SK-N-SH (cell line): ENCODE data around the gene MLST8. TPM values are rescaled to one million over a fixed set of nuclear protein-coding genes. Genes with fewer than 3 reads are reported as not detected.

Experiments
- CTCF ChIA-PET: fragments of 300-600, 350-600 bp; formaldehyde crosslinking; extraction: SDS; loops from one replicate; lab custom pipeline; 2021; lab: Yijun Ruan, JAX
- POLR2A ChIA-PET: fragments of 350-600 bp; sonication (Branson Sonifier 250); formaldehyde crosslinking; extraction: SDS; loops from one replicate; lab custom pipeline; 2020; ENCODE audit warnings: antibody characterized with exemption, inconsistent platforms; lab: Yijun Ruan, JAX
- DNase-seq: peaks from one replicate; pipeline ENCODE4 v3.0.0; 2012
- H2AFZ ChIP-seq: fragments of 200-600 bp; sonication (generic); 2 replicates; pipeline ENCODE4 v1.8.1; 2016; ENCODE audit warnings: antibody characterized with exemption, mild to moderate bottlenecking, low read depth
- H3F3A ChIP-seq: fragments of 200-600 bp; sonication (generic); replicated peaks from 2 replicates; pipeline ENCODE3; 2016; ENCODE audit warnings: antibody characterized with exemption, mild to moderate bottlenecking; ENCODE audit not compliant: insufficient read depth
- H3K27ac ChIP-seq, 2 experiments: fragments of 200-500 bp in 1 of 2; fragments of 200-600 bp in 1 of 2; sonication (Bioruptor generic) in 1 of 2; sonication (generic), shearing (Covaris generic) in 1 of 2; 2 replicates each; pipeline versions ENCODE4 v1.5.1 to v1.6.1; 2014 to 2016; ENCODE audit warnings: low read depth in 2 of 2, inconsistent platforms in 1 of 2, low read length in 1 of 2, mild to moderate bottlenecking in 1 of 2, mixed read lengths in 1 of 2
- H3K27me3 ChIP-seq: fragments of 200-600 bp; sonication (generic), shearing (Covaris generic); 2 replicates; pipeline ENCODE4 v1.6.1; 2016; ENCODE audit warnings: mixed run types; ENCODE audit not compliant: insufficient read depth
- H3K36me3 ChIP-seq, 2 experiments: fragments of 200-500 bp in 1 of 2; fragments of 200-600 bp in 1 of 2; sonication (Bioruptor generic) in 1 of 2; sonication (generic) in 1 of 2; replicated peaks in 1 of 2; 2 replicates each; pipeline versions ENCODE3 to v1.5.1; 2014 to 2016; ENCODE audit warnings: low read length in 1 of 2, mild to moderate bottlenecking in 1 of 2; ENCODE audit not compliant: insufficient read depth in 2 of 2, control insufficient read depth in 1 of 2
- H3K4me1 ChIP-seq, 2 experiments: fragments of 200-500 bp in 1 of 2; fragments of 200-600 bp in 1 of 2; sonication (Bioruptor generic) in 1 of 2; sonication (generic), shearing (Covaris generic) in 1 of 2; 2 replicates each; pipeline versions ENCODE4 v1.5.1 to v1.6.1; 2014 to 2016; ENCODE audit warnings: low read depth in 1 of 2, low read length in 1 of 2, mixed run types in 1 of 2; ENCODE audit not compliant: insufficient read depth in 2 of 2, control insufficient read depth in 1 of 2
- H3K4me2 ChIP-seq: fragments of 200-600 bp; sonication (generic), shearing (Covaris generic); 2 replicates; pipeline ENCODE4 v1.6.1; 2017; ENCODE audit warnings: mixed run types
- H3K4me3 ChIP-seq, 2 experiments: fragments of 200-500 bp in 1 of 2; fragments of 200-600 bp in 1 of 2; sonication (Bioruptor generic) in 1 of 2; sonication (generic), shearing (Covaris generic) in 1 of 2; 2 replicates each; pipeline versions ENCODE4 v1.5.1 to v1.8.1; 2014 to 2016; ENCODE audit warnings: low read depth in 2 of 2, inconsistent platforms in 1 of 2, low read length in 1 of 2, mild to moderate bottlenecking in 1 of 2, mixed read lengths in 1 of 2, moderate library complexity in 1 of 2
- H3K79me2 ChIP-seq: fragments of 200-600 bp; sonication (generic); 2 replicates; pipeline ENCODE4 v1.8.1; 2017; ENCODE audit warnings: mild to moderate bottlenecking; ENCODE audit not compliant: insufficient read depth
- H3K9ac ChIP-seq: fragments of 200-600 bp; sonication (generic); 2 replicates; pipeline ENCODE4 v1.6.1; 2017; ENCODE audit warnings: mixed run types
- H3K9me2 ChIP-seq: fragments of 200-600 bp; sonication (generic); 2 replicates; pipeline ENCODE4 v1.6.1; 2017; ENCODE audit warnings: mixed run types
- H3K9me3 ChIP-seq: fragments of 200-600 bp; sonication (generic); 2 replicates; pipeline ENCODE4 v1.6.1; 2017; ENCODE audit warnings: mixed run types, mild to moderate bottlenecking, moderate library complexity
- H4K20me1 ChIP-seq: fragments of 200-600 bp; sonication (generic); 2 replicates; pipeline ENCODE4 v1.6.1; 2017; ENCODE audit warnings: mild to moderate bottlenecking, mixed run types; ENCODE audit not compliant: insufficient read depth
- CHD2 ChIP-seq: fragments of 150-350 bp; IDR thresholded peaks from 2 replicates; pipeline ENCODE4 v1.6.1; 2018; ENCODE audit warnings: low read length; ENCODE audit not compliant: partially characterized antibody
- ELF1 ChIP-seq: IDR thresholded peaks from 2 replicates; pipeline ENCODE4 v1.4.0; 2012
- FOSL2 ChIP-seq: IDR thresholded peaks from 2 replicates; pipeline ENCODE4 v1.4.0; 2012; ENCODE audit warnings: low read depth, mild to moderate bottlenecking, moderate library complexity, borderline replicate concordance
- FOXJ3 ChIP-seq: sonication (generic); formaldehyde crosslinking; IDR thresholded peaks from 2 replicates; pipeline ENCODE4 v1.5.1; 2020; ENCODE audit warnings: mild to moderate bottlenecking, missing genetic modification reagents
- FOXM1 ChIP-seq: IDR thresholded peaks from 2 replicates; pipeline ENCODE4 v1.4.0; 2012; ENCODE audit warnings: low read depth, mild to moderate bottlenecking
- GABPA ChIP-seq: IDR thresholded peaks from 2 replicates; pipeline ENCODE4 v1.4.0; 2012; ENCODE audit warnings: low read depth, mild to moderate bottlenecking
- MEF2A ChIP-seq: IDR thresholded peaks from 2 replicates; pipeline ENCODE4 v1.4.0; 2012; ENCODE audit warnings: low read depth, borderline replicate concordance
- NFIC ChIP-seq: IDR thresholded peaks from 2 replicates; pipeline ENCODE4 v1.4.0; 2012; ENCODE audit warnings: borderline replicate concordance
- NRF1 ChIP-seq: IDR thresholded peaks from 2 replicates; pipeline ENCODE4 v1.6.1; 2012; ENCODE audit warnings: low read depth, mild to moderate bottlenecking, low read length
- RAD21 ChIP-seq: IDR thresholded peaks from 2 replicates; pipeline ENCODE4 v1.6.1; 2012; ENCODE audit warnings: mild to moderate bottlenecking, low read length
- RCOR1 ChIP-seq: fragments of 150-350 bp; IDR thresholded peaks from 2 replicates; pipeline ENCODE4 v1.6.1; 2017; ENCODE audit warnings: antibody characterized with exemption, low read length
- RFX5 ChIP-seq: IDR thresholded peaks from 2 replicates; pipeline ENCODE4 v1.6.1; 2012; ENCODE audit warnings: mild to moderate bottlenecking, improper control_type of control experiment, low read length
- RXRA ChIP-seq: IDR thresholded peaks from 2 replicates; pipeline ENCODE4 v1.4.0; 2012; ENCODE audit warnings: low read depth, mild to moderate bottlenecking, borderline replicate concordance
- SIN3A ChIP-seq: IDR thresholded peaks from 2 replicates; pipeline ENCODE4 v1.6.1; 2012; ENCODE audit warnings: low read depth, mild to moderate bottlenecking, low read length, moderate library complexity, borderline replicate concordance
- TEAD4 ChIP-seq: IDR thresholded peaks from 2 replicates; pipeline ENCODE4 v1.4.0; 2012; ENCODE audit warnings: mild to moderate bottlenecking, borderline replicate concordance; ENCODE audit not compliant: insufficient read depth
- USF1 ChIP-seq: IDR thresholded peaks from 2 replicates; pipeline ENCODE4 v1.4.0; 2012; ENCODE audit warnings: low read depth, borderline replicate concordance
- ZBTB33 ChIP-seq: IDR thresholded peaks from 2 replicates; pipeline ENCODE4 v1.4.0; 2012; ENCODE audit warnings: low read depth, borderline replicate concordance
- WGBS: methylation state at CpG from one replicate; pipeline ENCODE4 v1.1.6; 2017; ENCODE audit warnings: low lambda C conversion rate; 5-methylcytosine and 5-hydroxymethylcytosine counted together
- polyA plus RNA-seq, 3 experiments: library from polyadenylated mRNA; depleted of rRNA; stranded (reverse); fragments of >200 nt; gene quantifications; 2 replicates each; pipeline ENCODE4 v1.2.3, GENCODE V29; 2012
- TF ChIP-seq, protein P1 (sequence below): fragments of 200-600 bp; sonication (generic); IDR thresholded peaks from 2 replicates; pipeline ENCODE4 v1.6.1; 2017; ENCODE audit warnings: antibody characterized with exemption, mild to moderate bottlenecking, moderate library complexity

The MLST8 gene
- polyA plus RNA-seq, 1 of the 3 experiments (the other 2 are of a cell fraction) = 85.4 TPM

DNA sequence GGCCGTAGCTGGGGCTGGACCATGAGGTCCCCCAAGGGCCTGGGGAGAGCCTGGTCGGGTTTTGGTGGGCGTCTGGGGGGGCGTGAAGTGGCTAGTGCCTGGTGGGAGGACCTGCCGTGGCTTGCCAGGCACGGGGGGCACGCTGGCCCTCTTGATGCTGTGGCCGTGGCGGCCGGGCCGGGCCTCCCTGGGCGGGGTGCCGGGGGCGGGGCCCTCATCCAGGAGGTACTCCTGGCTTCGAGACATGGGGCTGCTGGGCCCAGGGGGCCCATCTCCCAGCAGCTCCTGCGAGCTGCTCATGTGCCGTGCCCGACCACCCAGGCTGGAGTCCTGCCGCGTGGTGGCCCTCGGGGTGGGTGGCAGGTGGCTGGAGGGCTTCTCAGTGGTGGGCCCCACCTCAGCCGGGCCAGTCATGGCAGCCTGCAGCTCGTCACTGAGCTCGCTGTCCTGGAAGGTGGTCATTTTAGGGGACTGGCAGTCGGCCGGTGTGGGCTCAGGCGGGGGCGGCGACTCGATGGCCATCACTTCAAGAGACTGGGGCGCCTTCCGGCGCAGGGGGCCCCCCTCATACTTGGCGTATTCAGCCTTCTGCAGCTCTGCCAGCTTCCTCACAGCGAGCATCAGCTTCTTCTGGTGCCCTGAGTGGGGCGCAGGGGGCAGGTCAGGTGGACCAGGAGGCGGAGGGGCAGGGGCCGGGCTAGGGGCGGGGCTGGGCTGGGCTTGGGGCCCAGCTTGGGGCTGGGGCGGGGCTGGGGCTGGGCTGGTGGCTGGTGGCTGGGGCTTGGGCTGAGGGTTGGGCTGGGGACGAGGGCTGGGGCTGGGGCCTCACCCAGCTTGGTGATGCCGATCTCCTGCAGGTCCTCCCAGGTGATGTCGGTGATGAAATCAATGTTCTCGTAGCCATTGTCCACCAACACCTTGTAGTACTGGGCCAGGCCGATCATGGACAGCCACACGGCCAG, 24.0 kb upstream of the MLST8 start (continued):
- no peak for TF ChIP-seq USF1

GRCh38 chr16:2181952-2182351, 23.3 kb upstream of the MLST8 start:
- Histone ChIP-seq H3K4me1 (no peaks in the 10 kb centered on the region), H3K9me2 (no peaks in the 10 kb centered on the region), H3K4me2 (no peak overlapping the region), H3F3A (no peaks in the 10 kb centered on the region), H3K27me3 (no peaks in the 10 kb centered on the region), H2AFZ (no peak overlapping the region), H3K79me2 (no peaks in the 10 kb centered on the region), H3K9ac (no peak overlapping the region), H3K27ac (no peak overlapping the region), H4K20me1 (no peaks in the 10 kb centered on the region), H3K36me3 (peaks cover 0 to 13% of the 10 kb centered on the region in 2 experiments), H3K4me3 (no peak overlapping the region), H3K9me3 (no peaks in the 10 kb centered on the region)
- ChIA-PET CTCF (no interaction called here), POLR2A (interaction anchor here (0.6 kb wide), 1 partner anchor 199 kb away, joined by 3 read pairs; no protein-coding TSS in a partner anchor)
- WGBS = 96% methylated on average over 17 of the region's 20 CpGs
- DNase-seq = no peak
- TF ChIP-seq FOSL2 (no peak), MEF2A (no peak), RFX5 (no peak), USF1 (no peak), NRF1 (no peak), FOXJ3 (no peak), GABPA (no peak), ZBTB33 (no peak), TEAD4 (no peak), NFIC (no peak), CHD2 (no peak), ELF1 (no peak), RXRA (no peak), FOXM1 (no peak), RCOR1 (no peak), SIN3A (no peak), RAD21 (no peak)
- TF ChIP-seq, protein P1, sequence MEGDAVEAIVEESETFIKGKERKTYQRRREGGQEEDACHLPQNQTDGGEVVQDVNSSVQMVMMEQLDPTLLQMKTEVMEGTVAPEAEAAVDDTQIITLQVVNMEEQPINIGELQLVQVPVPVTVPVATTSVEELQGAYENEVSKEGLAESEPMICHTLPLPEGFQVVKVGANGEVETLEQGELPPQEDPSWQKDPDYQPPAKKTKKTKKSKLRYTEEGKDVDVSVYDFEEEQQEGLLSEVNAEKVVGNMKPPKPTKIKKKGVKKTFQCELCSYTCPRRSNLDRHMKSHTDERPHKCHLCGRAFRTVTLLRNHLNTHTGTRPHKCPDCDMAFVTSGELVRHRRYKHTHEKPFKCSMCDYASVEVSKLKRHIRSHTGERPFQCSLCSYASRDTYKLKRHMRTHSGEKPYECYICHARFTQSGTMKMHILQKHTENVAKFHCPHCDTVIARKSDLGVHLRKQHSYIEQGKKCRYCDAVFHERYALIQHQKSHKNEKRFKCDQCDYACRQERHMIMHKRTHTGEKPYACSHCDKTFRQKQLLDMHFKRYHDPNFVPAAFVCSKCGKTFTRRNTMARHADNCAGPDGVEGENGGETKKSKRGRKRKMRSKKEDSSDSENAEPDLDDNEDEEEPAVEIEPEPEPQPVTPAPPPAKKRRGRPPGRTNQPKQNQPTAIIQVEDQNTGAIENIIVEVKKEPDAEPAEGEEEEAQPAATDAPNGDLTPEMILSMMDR = no peak
